GM19463 (cell line): ENCODE data around the gene ANTXR2.

ENCODE experiments used
- ATAC-seq: cut with Tn5 transposase; IDR thresholded peaks from one replicate; pipeline ENCODE4 v1.9.1; 2021; ENCODE audit warnings: mild to moderate bottlenecking, moderate library complexity; ENCODE audit not compliant: unreplicated experiment

ANTXR2 gene

GRCh38 chr4:80092847-80093246 lies 19.8 kb upstream of the ANTXR2 start:
- ATAC-seq = no peak

- ATAC-seq = peak; percentile 61
Measured at GRCh38 chr4:80092088-80092487, 19.1 kb upstream of the ANTXR2 start.

GRCh38 chr4:80091688-80092087 lies 18.7 kb upstream of the ANTXR2 start:
- ATAC-seq = no peak

GRCh38 chr4:80091184-80091583 lies 18.2 kb upstream of the ANTXR2 start:
- no peak for ATAC-seq

GRCh38 chr4:80090090-80090489 lies 17.1 kb upstream of the ANTXR2 start:
- ATAC-seq = no peak

GRCh38 chr4:80088471-80088870 lies 15.4 kb upstream of the ANTXR2 start:
- ATAC-seq = no peak

- ATAC-seq = no peak
Measured at GRCh38 chr4:80086296-80086695, 13.3 kb upstream of the ANTXR2 start.

- no peak for ATAC-seq
Measured at GRCh38 chr4:80085081-80085480, 12.1 kb upstream of the ANTXR2 start.

GRCh38 chr4:80082693-80083092 lies 9.7 kb upstream of the ANTXR2 start:
- ATAC-seq = no peak

- no peak for ATAC-seq
Measured at GRCh38 chr4:80081566-80081965, 8.5 kb upstream of the ANTXR2 start.

- no peak for ATAC-seq
Measured at GRCh38 chr4:80079255-80079923, 6.4 kb upstream of the ANTXR2 start.

GRCh38 chr4:80078346-80079092 lies 5.5 kb upstream of the ANTXR2 start:
- ATAC-seq = no peak

GRCh38 chr4:80077639-80078038 lies 4.6 kb upstream of the ANTXR2 start:
- no peak for ATAC-seq

- no peak for ATAC-seq
Measured at GRCh38 chr4:80076681-80077080, 3.7 kb upstream of the ANTXR2 start.

GRCh38 chr4:80075995-80076675 lies 3.1 kb upstream of the ANTXR2 start:
- ATAC-seq = no peak

GRCh38 chr4:80074651-80075050 lies 1.6 kb upstream of the ANTXR2 start:
- no peak for ATAC-seq

- no peak for ATAC-seq
Measured at GRCh38 chr4:80074069-80074468, 1.0 kb upstream of the ANTXR2 start.

GRCh38 chr4:80073473-80074008 lies 512 bp upstream of the ANTXR2 start:
- peak; percentile 37 for ATAC-seq

GRCh38 chr4:80072228-80072743 lies 743 bp downstream of the ANTXR2 start:
- ATAC-seq = peak; percentile 24

- peak; percentile 17 for ATAC-seq
Measured at GRCh38 chr4:80071604-80072227, 1.3 kb downstream of the ANTXR2 start.
